Measurements from ENCODE around the gene HIRIP3.

HIRIP3 gene

DNA sequence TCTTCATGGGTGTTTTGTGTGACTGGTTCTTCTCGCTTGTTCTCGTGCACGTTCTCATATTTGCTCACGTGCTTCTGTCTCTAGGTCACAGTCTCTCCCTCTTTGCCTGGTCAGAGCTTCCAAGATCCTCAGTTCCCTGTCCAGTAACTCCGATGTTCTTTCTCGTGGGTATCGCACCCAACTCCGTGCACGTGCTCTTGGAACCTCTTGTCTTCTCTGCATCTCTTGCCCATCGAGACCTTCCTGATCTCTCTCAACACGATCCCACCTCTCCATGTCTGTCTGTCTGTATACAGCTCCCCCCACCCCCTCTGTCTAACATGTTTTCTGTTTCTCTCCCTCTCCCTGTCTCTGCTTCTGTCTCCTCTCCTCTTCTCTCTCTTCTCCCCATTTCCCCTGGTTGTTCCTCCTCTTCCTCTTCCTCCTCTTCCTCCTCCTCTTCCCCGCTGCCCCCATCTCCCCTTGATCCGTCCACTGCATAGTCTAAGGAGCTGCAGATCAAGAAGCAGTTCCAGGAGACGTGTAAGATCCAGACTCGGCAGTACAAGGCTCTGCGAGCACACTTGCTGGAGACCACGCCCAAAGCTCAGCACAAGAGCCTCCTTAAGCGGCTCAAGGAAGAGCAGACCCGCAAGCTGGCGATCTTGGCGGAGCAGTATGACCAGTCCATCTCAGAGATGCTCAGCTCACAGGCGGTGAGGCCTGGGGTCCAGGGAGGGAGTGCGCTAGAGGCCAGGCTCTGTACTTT, 6.1 kb downstream of the HIRIP3 start:
- peak overlapping the region; percentile 99 for H3K27ac ChIP-seq
- no peak for TF ChIP-seq ZFX (IDR thresholded peaks at IDR 0.05; ENCODE audit: borderline replicate concordance)
- TF ChIP-seq, protein P1, sequence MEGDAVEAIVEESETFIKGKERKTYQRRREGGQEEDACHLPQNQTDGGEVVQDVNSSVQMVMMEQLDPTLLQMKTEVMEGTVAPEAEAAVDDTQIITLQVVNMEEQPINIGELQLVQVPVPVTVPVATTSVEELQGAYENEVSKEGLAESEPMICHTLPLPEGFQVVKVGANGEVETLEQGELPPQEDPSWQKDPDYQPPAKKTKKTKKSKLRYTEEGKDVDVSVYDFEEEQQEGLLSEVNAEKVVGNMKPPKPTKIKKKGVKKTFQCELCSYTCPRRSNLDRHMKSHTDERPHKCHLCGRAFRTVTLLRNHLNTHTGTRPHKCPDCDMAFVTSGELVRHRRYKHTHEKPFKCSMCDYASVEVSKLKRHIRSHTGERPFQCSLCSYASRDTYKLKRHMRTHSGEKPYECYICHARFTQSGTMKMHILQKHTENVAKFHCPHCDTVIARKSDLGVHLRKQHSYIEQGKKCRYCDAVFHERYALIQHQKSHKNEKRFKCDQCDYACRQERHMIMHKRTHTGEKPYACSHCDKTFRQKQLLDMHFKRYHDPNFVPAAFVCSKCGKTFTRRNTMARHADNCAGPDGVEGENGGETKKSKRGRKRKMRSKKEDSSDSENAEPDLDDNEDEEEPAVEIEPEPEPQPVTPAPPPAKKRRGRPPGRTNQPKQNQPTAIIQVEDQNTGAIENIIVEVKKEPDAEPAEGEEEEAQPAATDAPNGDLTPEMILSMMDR (IDR thresholded peaks at IDR 0.05) = no peak

DNA sequence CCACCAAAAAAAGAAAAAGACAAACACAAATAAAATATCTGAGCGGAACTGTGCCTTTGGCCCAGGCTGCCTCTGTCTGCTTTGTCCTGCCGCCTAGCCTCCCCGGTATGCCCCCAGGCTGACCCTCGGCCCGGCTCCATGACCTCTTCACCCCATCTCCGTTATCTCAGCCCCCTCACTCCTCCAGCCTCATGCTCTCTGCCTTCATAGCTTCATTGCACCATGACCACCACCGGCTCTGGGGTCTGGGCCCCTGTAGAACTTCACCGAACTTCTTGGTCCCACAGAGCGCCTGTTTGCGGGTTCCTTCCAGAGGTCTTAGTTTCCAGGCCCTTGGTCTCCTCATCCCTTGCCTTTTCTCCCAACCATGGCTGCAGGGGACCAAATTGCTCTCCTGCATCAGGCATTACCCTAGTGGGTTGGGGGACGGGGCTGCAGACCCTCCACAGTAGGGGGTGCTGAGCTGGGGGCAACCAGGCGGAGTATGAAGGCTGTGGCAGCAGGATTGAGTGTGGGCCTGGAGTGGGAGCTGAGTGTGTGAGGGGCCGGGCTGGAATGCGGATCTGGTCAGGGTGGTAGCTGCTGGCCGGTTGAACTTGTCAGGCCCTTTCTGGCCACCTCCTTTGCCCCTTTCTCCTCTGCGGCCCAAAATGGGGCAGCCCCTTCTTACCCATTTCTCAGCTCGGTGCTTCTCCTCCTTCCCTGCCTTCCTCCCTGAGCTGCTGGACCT, 6.9 kb downstream of the HIRIP3 start:
- TF ChIP-seq, protein P1 (IDR thresholded peaks at IDR 0.05) = no peak
- no peak for TF ChIP-seq ZFX (IDR thresholded peaks at IDR 0.05; ENCODE audit: borderline replicate concordance)
- peak overlapping the region; percentile 99 for H3K27ac ChIP-seq

DNA sequence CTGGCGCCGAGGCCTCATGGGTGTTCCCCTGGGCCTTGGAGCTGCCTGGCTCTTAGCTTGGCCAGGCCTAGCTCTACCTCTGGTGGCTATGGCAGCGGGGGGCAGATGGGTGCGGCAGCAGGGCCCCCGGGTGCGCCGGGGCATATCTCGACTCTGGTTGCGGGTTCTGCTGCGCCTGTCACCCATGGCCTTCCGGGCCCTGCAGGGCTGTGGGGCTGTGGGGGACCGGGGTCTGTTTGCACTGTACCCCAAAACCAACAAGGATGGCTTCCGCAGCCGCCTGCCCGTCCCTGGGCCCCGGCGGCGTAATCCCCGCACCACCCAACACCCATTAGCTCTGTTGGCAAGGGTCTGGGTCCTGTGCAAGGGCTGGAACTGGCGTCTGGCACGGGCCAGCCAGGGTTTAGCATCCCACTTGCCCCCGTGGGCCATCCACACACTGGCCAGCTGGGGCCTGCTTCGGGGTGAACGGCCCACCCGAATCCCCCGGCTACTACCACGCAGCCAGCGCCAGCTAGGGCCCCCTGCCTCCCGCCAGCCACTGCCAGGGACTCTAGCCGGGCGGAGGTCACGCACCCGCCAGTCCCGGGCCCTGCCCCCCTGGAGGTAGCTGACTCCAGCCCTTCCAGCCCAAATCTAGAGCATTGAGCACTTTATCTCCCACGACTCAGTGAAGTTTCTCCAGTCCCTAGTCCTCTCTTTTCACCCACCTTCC, 7.9 kb downstream of the HIRIP3 start:
- H3K27ac ChIP-seq = peak overlapping the region; percentile 99
- TF ChIP-seq, protein P1 (IDR thresholded peaks at IDR 0.05) = no peak
- no peak for TF ChIP-seq ZFX (IDR thresholded peaks at IDR 0.05; ENCODE audit: borderline replicate concordance)

DNA sequence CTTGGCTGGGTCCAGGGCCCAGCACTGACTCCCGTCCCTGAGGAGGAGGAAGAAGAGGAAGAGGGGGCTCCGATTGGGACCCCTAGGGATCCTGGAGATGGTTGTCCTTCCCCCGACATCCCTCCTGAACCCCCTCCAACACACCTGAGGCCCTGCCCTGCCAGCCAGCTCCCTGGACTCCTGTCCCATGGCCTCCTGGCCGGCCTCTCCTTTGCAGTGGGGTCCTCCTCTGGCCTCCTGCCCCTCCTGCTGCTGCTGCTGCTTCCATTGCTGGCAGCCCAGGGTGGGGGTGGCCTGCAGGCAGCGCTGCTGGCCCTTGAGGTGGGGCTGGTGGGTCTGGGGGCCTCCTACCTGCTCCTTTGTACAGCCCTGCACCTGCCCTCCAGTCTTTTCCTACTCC, 8.5 kb downstream of the HIRIP3 start:
- no peak overlapping the region for H3K27ac ChIP-seq
- no peak for TF ChIP-seq ZFX (IDR thresholded peaks at IDR 0.05; ENCODE audit: borderline replicate concordance)
- TF ChIP-seq, protein P1 (IDR thresholded peaks at IDR 0.05) = no peak

DNA sequence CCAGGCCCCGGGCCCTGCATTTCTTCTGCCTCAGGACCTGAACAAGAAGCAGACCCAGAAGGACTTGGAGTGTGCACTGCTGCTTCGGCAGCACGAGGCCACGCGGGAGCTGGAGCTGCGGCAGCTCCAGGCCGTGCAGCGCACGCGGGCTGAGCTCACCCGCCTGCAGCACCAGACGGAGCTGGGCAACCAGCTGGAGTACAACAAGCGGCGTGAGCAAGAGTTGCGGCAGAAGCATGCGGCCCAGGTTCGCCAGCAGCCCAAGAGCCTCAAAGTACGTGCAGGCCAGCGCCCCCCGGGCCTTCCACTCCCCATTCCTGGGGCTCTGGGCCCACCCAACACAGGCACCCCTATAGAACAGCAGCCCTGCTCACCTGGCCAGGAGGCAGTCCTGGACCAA, 9.2 kb downstream of the HIRIP3 start:
- no peak for TF ChIP-seq ZFX (IDR thresholded peaks at IDR 0.05; ENCODE audit: borderline replicate concordance)
- TF ChIP-seq, protein P1 (IDR thresholded peaks at IDR 0.05) = no peak
- H3K27ac ChIP-seq = no peak overlapping the region

DNA sequence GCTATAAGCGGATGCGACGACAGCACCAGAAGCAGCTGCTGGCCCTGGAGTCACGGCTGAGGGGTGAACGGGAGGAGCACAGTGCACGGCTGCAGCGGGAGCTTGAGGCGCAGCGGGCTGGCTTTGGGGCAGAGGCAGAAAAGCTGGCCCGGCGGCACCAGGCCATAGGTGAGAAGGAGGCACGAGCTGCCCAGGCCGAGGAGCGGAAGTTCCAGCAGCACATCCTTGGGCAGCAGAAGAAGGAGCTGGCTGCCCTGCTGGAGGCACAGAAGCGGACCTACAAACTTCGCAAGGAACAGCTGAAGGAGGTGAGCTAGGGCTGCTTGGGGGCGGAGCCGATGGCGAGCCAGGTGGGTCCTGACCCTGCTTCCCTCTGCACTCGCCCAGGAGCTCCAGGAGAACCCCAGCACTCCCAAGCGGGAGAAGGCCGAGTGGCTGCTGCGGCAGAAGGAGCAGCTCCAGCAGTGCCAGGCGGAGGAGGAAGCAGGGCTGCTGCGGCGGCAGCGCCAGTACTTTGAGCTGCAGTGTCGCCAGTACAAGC, 10.1 kb downstream of the HIRIP3 start:
- TF ChIP-seq ZFX (IDR thresholded peaks at IDR 0.05; ENCODE audit: borderline replicate concordance) = no peak
- TF ChIP-seq, protein P1 (IDR thresholded peaks at IDR 0.05) = no peak
- no peak overlapping the region for H3K27ac ChIP-seq

Data from 22Rv1 (cell line).